Calu3 (cell line): ENCODE data around the gene BRD7. TPM values are rescaled to one million over a fixed set of nuclear protein-coding genes. Genes with fewer than 3 reads are reported as not detected.

Experiments used
- BruUV-seq: library from RNA; stranded (reverse); fragments of 400-500 nt; replicated peaks from 2 replicates; lab custom pipeline; 2021; lab: Mats Ljungman, UMichigan
- CTCF ChIA-PET: fragments of 300-600 bp; sonication (Branson Sonifier 250); formaldehyde crosslinking; loops from one replicate; lab custom pipeline; 2022; ENCODE audit warnings: antibody characterized with exemption; lab: Charles Lee
- DNase-seq: peaks from one replicate; pipeline ENCODE4 v3.0.0; 2022
- H3K27ac Mint-ChIP-seq: one replicate; pipeline ENCODE4 v1.8.0; 2022; ENCODE audit warnings: mixed read lengths; ENCODE audit not compliant: unreplicated experiment
- H3K27me3 Mint-ChIP-seq: one replicate; pipeline ENCODE4 v1.8.0; 2022; ENCODE audit warnings: mixed read lengths; ENCODE audit not compliant: unreplicated experiment
- H3K36me3 Mint-ChIP-seq: one replicate; pipeline ENCODE4 v1.8.0; 2022; ENCODE audit warnings: mild to moderate bottlenecking, moderate library complexity, mixed read lengths; ENCODE audit not compliant: insufficient read depth, unreplicated experiment
- H3K4me1 Mint-ChIP-seq: one replicate; pipeline ENCODE4 v1.8.0; 2022; ENCODE audit warnings: mild to moderate bottlenecking, low read depth, mixed read lengths; ENCODE audit not compliant: unreplicated experiment
- H3K4me3 Mint-ChIP-seq: one replicate; pipeline ENCODE4 v1.8.0; 2022; ENCODE audit warnings: mild to moderate bottlenecking, low read depth, moderate library complexity, mixed read lengths; ENCODE audit not compliant: unreplicated experiment
- H3K9me3 Mint-ChIP-seq: one replicate; pipeline ENCODE4 v1.8.0; 2022; ENCODE audit warnings: low read depth, mixed read lengths; ENCODE audit not compliant: unreplicated experiment
- CTCF ChIP-seq: fragments of 200-600 bp; IDR thresholded peaks from one replicate; pipeline ENCODE4 v1.8.0; 2022; ENCODE audit warnings: antibody characterized with exemption; ENCODE audit not compliant: unreplicated experiment
- intact Hi-C: fragments of 100-400 bp; cut with micrococcal nuclease; formaldehyde crosslinking; loops from one replicate; pipeline ENCODE4 v1.10.0; 2022; ENCODE audit not compliant: unreplicated experiment
- total RNA-seq: library from RNA; stranded (reverse); gene quantifications from 2 replicates; pipeline ENCODE4 v1.2.3, GENCODE V29; 2022

Gene BRD7
- total RNA-seq, 1 experiment from 2014 or later, result 98.7 TPM

GRCh38 chr16:50371036-50371716 lies 2.4 kb upstream of the BRD7 start:
- CTCF ChIA-PET, result interaction anchor here (1.2 to 1.6 kb wide), 3 partner anchors 163 to 435 kb away, joined by 3 to 7 read pairs (median 6); no protein-coding TSS in a partner anchor
- H3K27me3 Mint-ChIP-seq, result peaks cover 41% of the 10 kb centered on the region
- no TSS peak for BruUV-seq
- DNase-seq, result no peak
- H3K9me3 Mint-ChIP-seq, result no peaks in the 10 kb centered on the region
- peaks cover 19% of the 10 kb centered on the region for H3K36me3 Mint-ChIP-seq
- no peak overlapping the region for H3K4me3 Mint-ChIP-seq
- TF ChIP-seq CTCF, result no peak
- no peak overlapping the region for H3K27ac Mint-ChIP-seq
- H3K4me1 Mint-ChIP-seq, result peaks cover 9% of the 10 kb centered on the region
- intact Hi-C loops, result loop anchor here (5.0 kb wide), 1 partner anchor 376 kb away; no protein-coding TSS in a partner anchor

- TF ChIP-seq CTCF, result peak; percentile 7
- H3K27me3 Mint-ChIP-seq, result peaks cover 30% of the 10 kb centered on the region
- H3K4me1 Mint-ChIP-seq, result peaks cover 14% of the 10 kb centered on the region
- DNase-seq, result no peak
- intact Hi-C loops, result no loop called here
- CTCF ChIA-PET, result interaction anchor here (0.6 to 1.1 kb wide), 10 partner anchors 9 to 1855 kb away, joined by 3 to 10 read pairs (median 4); no protein-coding TSS in a partner anchor
- H3K27ac Mint-ChIP-seq, result no peak overlapping the region
- H3K36me3 Mint-ChIP-seq, result peaks cover 19% of the 10 kb centered on the region
- no peaks in the 10 kb centered on the region for H3K9me3 Mint-ChIP-seq
- peak overlapping the region; percentile 74 for H3K4me3 Mint-ChIP-seq
- no TSS peak for BruUV-seq
Measured at GRCh38 chr16:50369133-50369804, 481 bp upstream of the BRD7 start.

DNA sequence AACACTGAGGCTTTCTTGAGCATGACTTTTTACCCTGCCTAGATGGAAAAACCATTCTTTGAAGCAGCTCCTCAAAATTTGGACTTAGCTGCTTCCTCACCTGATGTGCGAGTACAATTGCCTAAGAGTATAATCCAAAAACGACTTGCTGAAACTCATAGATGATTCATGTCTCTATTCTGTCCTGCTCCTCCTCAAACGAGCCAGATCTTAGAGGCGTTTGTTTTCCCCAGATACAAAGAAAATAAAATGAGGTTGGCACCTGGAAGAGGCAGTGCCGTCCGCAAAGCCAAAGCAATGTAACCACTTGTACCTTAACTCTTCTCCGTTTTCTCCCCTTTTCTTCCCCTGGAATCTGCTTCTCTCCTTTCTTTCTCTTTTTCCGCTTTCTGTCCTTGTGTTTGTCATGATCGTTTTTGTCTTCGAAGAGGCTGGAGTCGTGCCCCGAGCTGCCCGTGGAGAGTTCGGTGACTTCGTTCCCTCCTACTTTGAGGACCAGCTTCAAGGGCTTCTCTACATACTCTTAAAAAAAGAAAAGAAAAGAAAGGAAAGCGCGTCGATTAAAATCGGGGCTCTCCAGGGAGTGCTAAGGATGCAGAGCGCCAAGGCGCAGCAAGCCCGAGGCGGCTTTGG lies 895 bp downstream of the BRD7 start:
- H3K4me3 Mint-ChIP-seq, result peak overlapping the region; percentile 74
- intact Hi-C loops, result no loop called here
- H3K4me1 Mint-ChIP-seq, result peaks cover 14% of the 10 kb centered on the region
- no TSS peak for BruUV-seq
- H3K36me3 Mint-ChIP-seq, result peaks cover 19% of the 10 kb centered on the region
- peak overlapping the region; percentile 57 for H3K27ac Mint-ChIP-seq
- peaks cover 16% of the 10 kb centered on the region for H3K27me3 Mint-ChIP-seq
- no peak for TF ChIP-seq CTCF
- no peaks in the 10 kb centered on the region for H3K9me3 Mint-ChIP-seq
- CTCF ChIA-PET, result interaction anchor here (0.6 to 0.7 kb wide), 3 partner anchors 13 to 1946 kb away, joined by 3 to 4 read pairs (median 3); no protein-coding TSS in a partner anchor
- DNase-seq, result no peak

GRCh38 chr16:50365791-50366575 lies 2.8 kb downstream of the BRD7 start:
- H3K27ac Mint-ChIP-seq, result no peak overlapping the region
- no peak overlapping the region for H3K4me3 Mint-ChIP-seq
- no TSS peak for BruUV-seq
- TF ChIP-seq CTCF, result no peak
- H3K9me3 Mint-ChIP-seq, result no peaks in the 10 kb centered on the region
- CTCF ChIA-PET, result no interaction called here
- H3K27me3 Mint-ChIP-seq, result no peaks in the 10 kb centered on the region
- peaks cover 14% of the 10 kb centered on the region for H3K4me1 Mint-ChIP-seq
- intact Hi-C loops, result no loop called here
- H3K36me3 Mint-ChIP-seq, result peaks cover 30% of the 10 kb centered on the region
- no peak for DNase-seq
